SK-N-SH (cell line): ENCODE results near the gene HSD3B7. TPM values are rescaled to one million over a fixed set of nuclear protein-coding genes. Genes with fewer than 3 reads are reported as not detected.

Experiments
- CTCF ChIA-PET: fragments of 300-600, 350-600 bp; formaldehyde crosslinking; extraction: SDS; loops from one replicate; lab custom pipeline; 2021; lab: Yijun Ruan, JAX
- POLR2A ChIA-PET: fragments of 350-600 bp; sonication (Branson Sonifier 250); formaldehyde crosslinking; extraction: SDS; loops from one replicate; lab custom pipeline; 2020; ENCODE audit warnings: antibody characterized with exemption, inconsistent platforms; lab: Yijun Ruan, JAX
- DNase-seq: peaks from one replicate; pipeline ENCODE4 v3.0.0; 2012
- H2AFZ ChIP-seq: fragments of 200-600 bp; sonication (generic); 2 replicates; pipeline ENCODE4 v1.8.1; 2016; ENCODE audit warnings: antibody characterized with exemption, mild to moderate bottlenecking, low read depth
- H3F3A ChIP-seq: fragments of 200-600 bp; sonication (generic); replicated peaks from 2 replicates; pipeline ENCODE3; 2016; ENCODE audit warnings: antibody characterized with exemption, mild to moderate bottlenecking; ENCODE audit not compliant: insufficient read depth
- H3K27ac ChIP-seq, 2 experiments: fragments of 200-500 bp in 1 of 2; fragments of 200-600 bp in 1 of 2; sonication (Bioruptor generic) in 1 of 2; sonication (generic), shearing (Covaris generic) in 1 of 2; 2 replicates each; pipeline versions ENCODE4 v1.5.1 to v1.6.1; 2014 to 2016; ENCODE audit warnings: low read depth in 2 of 2, inconsistent platforms in 1 of 2, low read length in 1 of 2, mild to moderate bottlenecking in 1 of 2, mixed read lengths in 1 of 2
- H3K27me3 ChIP-seq: fragments of 200-600 bp; sonication (generic), shearing (Covaris generic); 2 replicates; pipeline ENCODE4 v1.6.1; 2016; ENCODE audit warnings: mixed run types; ENCODE audit not compliant: insufficient read depth
- H3K36me3 ChIP-seq, 2 experiments: fragments of 200-500 bp in 1 of 2; fragments of 200-600 bp in 1 of 2; sonication (Bioruptor generic) in 1 of 2; sonication (generic) in 1 of 2; replicated peaks in 1 of 2; 2 replicates each; pipeline versions ENCODE3 to v1.5.1; 2014 to 2016; ENCODE audit warnings: low read length in 1 of 2, mild to moderate bottlenecking in 1 of 2; ENCODE audit not compliant: insufficient read depth in 2 of 2, control insufficient read depth in 1 of 2
- H3K4me1 ChIP-seq, 2 experiments: fragments of 200-500 bp in 1 of 2; fragments of 200-600 bp in 1 of 2; sonication (Bioruptor generic) in 1 of 2; sonication (generic), shearing (Covaris generic) in 1 of 2; 2 replicates each; pipeline versions ENCODE4 v1.5.1 to v1.6.1; 2014 to 2016; ENCODE audit warnings: low read depth in 1 of 2, low read length in 1 of 2, mixed run types in 1 of 2; ENCODE audit not compliant: insufficient read depth in 2 of 2, control insufficient read depth in 1 of 2
- H3K4me2 ChIP-seq: fragments of 200-600 bp; sonication (generic), shearing (Covaris generic); 2 replicates; pipeline ENCODE4 v1.6.1; 2017; ENCODE audit warnings: mixed run types
- H3K4me3 ChIP-seq, 2 experiments: fragments of 200-500 bp in 1 of 2; fragments of 200-600 bp in 1 of 2; sonication (Bioruptor generic) in 1 of 2; sonication (generic), shearing (Covaris generic) in 1 of 2; 2 replicates each; pipeline versions ENCODE4 v1.5.1 to v1.8.1; 2014 to 2016; ENCODE audit warnings: low read depth in 2 of 2, inconsistent platforms in 1 of 2, low read length in 1 of 2, mild to moderate bottlenecking in 1 of 2, mixed read lengths in 1 of 2, moderate library complexity in 1 of 2
- H3K79me2 ChIP-seq: fragments of 200-600 bp; sonication (generic); 2 replicates; pipeline ENCODE4 v1.8.1; 2017; ENCODE audit warnings: mild to moderate bottlenecking; ENCODE audit not compliant: insufficient read depth
- H3K9ac ChIP-seq: fragments of 200-600 bp; sonication (generic); 2 replicates; pipeline ENCODE4 v1.6.1; 2017; ENCODE audit warnings: mixed run types
- H3K9me2 ChIP-seq: fragments of 200-600 bp; sonication (generic); 2 replicates; pipeline ENCODE4 v1.6.1; 2017; ENCODE audit warnings: mixed run types
- H3K9me3 ChIP-seq: fragments of 200-600 bp; sonication (generic); 2 replicates; pipeline ENCODE4 v1.6.1; 2017; ENCODE audit warnings: mixed run types, mild to moderate bottlenecking, moderate library complexity
- H4K20me1 ChIP-seq: fragments of 200-600 bp; sonication (generic); 2 replicates; pipeline ENCODE4 v1.6.1; 2017; ENCODE audit warnings: mild to moderate bottlenecking, mixed run types; ENCODE audit not compliant: insufficient read depth
- CHD2 ChIP-seq: fragments of 150-350 bp; IDR thresholded peaks from 2 replicates; pipeline ENCODE4 v1.6.1; 2018; ENCODE audit warnings: low read length; ENCODE audit not compliant: partially characterized antibody
- ELF1 ChIP-seq: IDR thresholded peaks from 2 replicates; pipeline ENCODE4 v1.4.0; 2012
- FOSL2 ChIP-seq: IDR thresholded peaks from 2 replicates; pipeline ENCODE4 v1.4.0; 2012; ENCODE audit warnings: low read depth, mild to moderate bottlenecking, moderate library complexity, borderline replicate concordance
- FOXJ3 ChIP-seq: sonication (generic); formaldehyde crosslinking; IDR thresholded peaks from 2 replicates; pipeline ENCODE4 v1.5.1; 2020; ENCODE audit warnings: mild to moderate bottlenecking, missing genetic modification reagents
- FOXM1 ChIP-seq: IDR thresholded peaks from 2 replicates; pipeline ENCODE4 v1.4.0; 2012; ENCODE audit warnings: low read depth, mild to moderate bottlenecking
- JUND ChIP-seq: IDR thresholded peaks from 2 replicates; pipeline ENCODE4 v1.4.0; 2012
- MAX ChIP-seq: IDR thresholded peaks from 2 replicates; pipeline ENCODE4 v1.4.0; 2012; ENCODE audit warnings: low read depth
- MEF2A ChIP-seq: IDR thresholded peaks from 2 replicates; pipeline ENCODE4 v1.4.0; 2012; ENCODE audit warnings: low read depth, borderline replicate concordance
- NRF1 ChIP-seq: IDR thresholded peaks from 2 replicates; pipeline ENCODE4 v1.6.1; 2012; ENCODE audit warnings: low read depth, mild to moderate bottlenecking, low read length
- POLR2AphosphoS5 ChIP-seq: IDR thresholded peaks from 2 replicates; pipeline ENCODE4 v1.6.1; 2012; ENCODE audit warnings: low read depth, low read length
- RAD21 ChIP-seq: IDR thresholded peaks from 2 replicates; pipeline ENCODE4 v1.6.1; 2012; ENCODE audit warnings: mild to moderate bottlenecking, low read length
- RCOR1 ChIP-seq: fragments of 150-350 bp; IDR thresholded peaks from 2 replicates; pipeline ENCODE4 v1.6.1; 2017; ENCODE audit warnings: antibody characterized with exemption, low read length
- REST ChIP-seq: IDR thresholded peaks from 2 replicates; pipeline ENCODE4 v1.6.1; 2012; ENCODE audit warnings: mild to moderate bottlenecking, low read depth, low read length, moderate library complexity
- TAF1 ChIP-seq: IDR thresholded peaks from 2 replicates; pipeline ENCODE4 v1.6.1; 2012; ENCODE audit warnings: low read depth, mild to moderate bottlenecking, low read length, moderate library complexity, borderline replicate concordance
- TCF12 ChIP-seq: IDR thresholded peaks from 2 replicates; pipeline ENCODE4 v1.4.0; 2012
- TEAD4 ChIP-seq: IDR thresholded peaks from 2 replicates; pipeline ENCODE4 v1.4.0; 2012; ENCODE audit warnings: mild to moderate bottlenecking, borderline replicate concordance; ENCODE audit not compliant: insufficient read depth
- USF1 ChIP-seq: IDR thresholded peaks from 2 replicates; pipeline ENCODE4 v1.4.0; 2012; ENCODE audit warnings: low read depth, borderline replicate concordance
- WGBS: methylation state at CpG from one replicate; pipeline ENCODE4 v1.1.6; 2017; ENCODE audit warnings: low lambda C conversion rate; 5-methylcytosine and 5-hydroxymethylcytosine counted together
- polyA plus RNA-seq, 3 experiments: library from polyadenylated mRNA; depleted of rRNA; stranded (reverse); fragments of >200 nt; gene quantifications; 2 replicates each; pipeline ENCODE4 v1.2.3, GENCODE V29; 2012
- TF ChIP-seq, protein P1 (sequence below): fragments of 150-350 bp; IDR thresholded peaks from 2 replicates; pipeline ENCODE4 v1.6.1; 2017; ENCODE audit warnings: antibody characterized with exemption, low read length, low read depth, borderline replicate concordance
- TF ChIP-seq, protein P2 (sequence below): fragments of 200-600 bp; sonication (generic); IDR thresholded peaks from 2 replicates; pipeline ENCODE4 v1.6.1; 2017; ENCODE audit warnings: antibody characterized with exemption, mild to moderate bottlenecking, moderate library complexity

Gene HSD3B7
- polyA plus RNA-seq, 1 of the 3 experiments (the other 2 are of a cell fraction) = 12.2 TPM

DNA sequence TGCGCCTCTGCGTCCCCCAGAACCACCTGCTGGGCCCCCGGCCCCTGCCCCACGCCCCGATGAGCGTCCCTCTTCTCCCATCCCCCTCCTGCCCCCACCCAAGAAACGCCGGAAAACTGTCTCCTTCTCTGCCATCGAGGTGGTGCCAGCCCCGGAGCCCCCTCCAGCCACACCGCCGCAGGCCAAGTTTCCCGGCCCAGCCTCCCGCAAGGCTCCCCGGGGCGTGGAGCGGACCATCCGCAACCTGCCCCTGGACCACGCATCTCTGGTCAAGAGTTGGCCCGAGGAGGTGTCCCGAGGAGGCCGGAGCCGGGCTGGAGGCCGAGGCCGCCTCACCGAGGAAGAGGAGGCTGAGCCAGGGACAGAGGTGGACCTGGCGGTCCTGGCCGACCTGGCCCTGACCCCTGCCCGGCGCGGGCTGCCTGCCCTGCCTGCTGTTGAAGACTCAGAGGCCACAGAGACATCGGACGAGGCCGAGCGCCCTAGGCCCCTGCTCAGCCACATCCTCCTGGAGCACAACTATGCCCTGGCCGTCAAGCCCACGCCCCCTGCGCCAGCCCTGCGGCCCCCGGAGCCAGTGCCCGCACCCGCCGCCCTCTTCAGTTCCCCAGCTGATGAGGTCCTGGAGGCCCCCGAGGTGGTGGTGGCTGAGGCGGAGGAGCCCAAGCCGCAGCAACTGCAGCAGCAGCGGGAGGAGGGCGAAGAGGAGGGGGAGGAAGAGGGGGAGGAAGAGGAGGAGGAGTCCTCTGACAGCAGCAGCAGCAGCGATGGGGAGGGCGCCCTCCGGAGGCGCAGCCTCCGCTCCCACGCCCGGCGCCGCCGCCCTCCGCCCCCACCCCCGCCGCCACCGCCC lies 5.6 kb upstream of the HSD3B7 start:
- CTCF ChIA-PET = no interaction called here
- Histone ChIP-seq H3K4me3 (no peak overlapping the region), H3K4me1 (no peaks in the 10 kb centered on the region), H4K20me1 (no peaks in the 10 kb centered on the region), H2AFZ (no peak overlapping the region), H3K9ac (no peak overlapping the region), H3K9me3 (no peaks in the 10 kb centered on the region), H3K27ac (no peak overlapping the region), H3K27me3 (no peaks in the 10 kb centered on the region), H3K36me3 (peaks cover 8 to 35% of the 10 kb centered on the region in 2 experiments), H3K9me2 (no peaks in the 10 kb centered on the region), H3F3A (peaks cover 5% of the 10 kb centered on the region), H3K79me2 (no peaks in the 10 kb centered on the region), H3K4me2 (no peak overlapping the region)
- TF ChIP-seq POLR2AphosphoS5 (no peak), TAF1 (no peak), FOXJ3 (CRISPR knock-in tag) (no peak), MAX (no peak), JUND (no peak), USF1 (no peak), ELF1 (no peak), TEAD4 (no peak), FOXM1 (no peak), RCOR1 (no peak), MEF2A (no peak)
- DNase-seq = no peak
- POLR2A ChIA-PET = no interaction called here
- 90% methylated on average over 19 of the region's 62 CpGs for WGBS

DNA sequence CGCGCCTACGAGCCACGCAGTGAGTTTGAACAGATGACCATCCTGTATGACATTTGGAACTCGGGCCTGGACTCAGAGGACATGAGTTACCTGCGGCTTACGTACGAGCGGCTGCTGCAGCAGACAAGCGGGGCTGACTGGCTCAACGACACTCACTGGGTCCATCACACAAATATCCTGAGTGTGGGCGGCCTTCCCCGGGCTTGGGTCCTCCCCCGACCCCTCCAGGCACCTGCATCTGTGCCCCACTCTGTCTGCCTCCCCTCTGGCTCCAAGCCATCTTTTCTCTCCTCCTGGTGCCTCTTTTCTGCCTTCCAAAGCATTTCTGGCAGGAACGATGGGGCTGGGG lies 5.0 kb upstream of the HSD3B7 start:
- H2AFZ ChIP-seq = no peak overlapping the region
- no peak overlapping the region for H3K4me3 ChIP-seq
- H3K36me3 ChIP-seq = peaks cover 8 to 36% of the 10 kb centered on the region in 2 experiments
- ChIA-PET CTCF (no interaction called here), POLR2A (no interaction called here)
- no peak overlapping the region for H3K27ac ChIP-seq
- H3K27me3 ChIP-seq = no peaks in the 10 kb centered on the region
- 93% methylated on average over 9 of the region's 15 CpGs for WGBS
- H3K9me2 ChIP-seq = no peaks in the 10 kb centered on the region
- no peaks in the 10 kb centered on the region for H3K79me2 ChIP-seq
- no peaks in the 10 kb centered on the region for H3K9me3 ChIP-seq
- no peak for DNase-seq
- peaks cover 5% of the 10 kb centered on the region for H3F3A ChIP-seq
- H3K4me2 ChIP-seq = no peak overlapping the region
- H3K4me1 ChIP-seq = no peaks in the 10 kb centered on the region; a peak in 1 of 4 replicates
- no peak overlapping the region for H3K9ac ChIP-seq
- no peaks in the 10 kb centered on the region for H4K20me1 ChIP-seq
- TF ChIP-seq CHD2 (no peak), FOSL2 (no peak), REST (no peak), NRF1 (no peak), POLR2AphosphoS5 (no peak), TEAD4 (no peak), RAD21 (no peak), MEF2A (no peak), USF1 (no peak), TAF1 (no peak), TCF12 (no peak)
- TF ChIP-seq, protein P1, sequence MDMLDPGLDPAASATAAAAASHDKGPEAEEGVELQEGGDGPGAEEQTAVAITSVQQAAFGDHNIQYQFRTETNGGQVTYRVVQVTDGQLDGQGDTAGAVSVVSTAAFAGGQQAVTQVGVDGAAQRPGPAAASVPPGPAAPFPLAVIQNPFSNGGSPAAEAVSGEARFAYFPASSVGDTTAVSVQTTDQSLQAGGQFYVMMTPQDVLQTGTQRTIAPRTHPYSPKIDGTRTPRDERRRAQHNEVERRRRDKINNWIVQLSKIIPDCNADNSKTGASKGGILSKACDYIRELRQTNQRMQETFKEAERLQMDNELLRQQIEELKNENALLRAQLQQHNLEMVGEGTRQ = no peak
- TF ChIP-seq, protein P2, sequence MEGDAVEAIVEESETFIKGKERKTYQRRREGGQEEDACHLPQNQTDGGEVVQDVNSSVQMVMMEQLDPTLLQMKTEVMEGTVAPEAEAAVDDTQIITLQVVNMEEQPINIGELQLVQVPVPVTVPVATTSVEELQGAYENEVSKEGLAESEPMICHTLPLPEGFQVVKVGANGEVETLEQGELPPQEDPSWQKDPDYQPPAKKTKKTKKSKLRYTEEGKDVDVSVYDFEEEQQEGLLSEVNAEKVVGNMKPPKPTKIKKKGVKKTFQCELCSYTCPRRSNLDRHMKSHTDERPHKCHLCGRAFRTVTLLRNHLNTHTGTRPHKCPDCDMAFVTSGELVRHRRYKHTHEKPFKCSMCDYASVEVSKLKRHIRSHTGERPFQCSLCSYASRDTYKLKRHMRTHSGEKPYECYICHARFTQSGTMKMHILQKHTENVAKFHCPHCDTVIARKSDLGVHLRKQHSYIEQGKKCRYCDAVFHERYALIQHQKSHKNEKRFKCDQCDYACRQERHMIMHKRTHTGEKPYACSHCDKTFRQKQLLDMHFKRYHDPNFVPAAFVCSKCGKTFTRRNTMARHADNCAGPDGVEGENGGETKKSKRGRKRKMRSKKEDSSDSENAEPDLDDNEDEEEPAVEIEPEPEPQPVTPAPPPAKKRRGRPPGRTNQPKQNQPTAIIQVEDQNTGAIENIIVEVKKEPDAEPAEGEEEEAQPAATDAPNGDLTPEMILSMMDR = no peak
